OCI-LY1 (cell line): ENCODE results near the gene LGALS12.

ENCODE experiments used
- H2AFZ ChIP-seq: fragments of 200-600 bp; sonication (generic), shearing (Covaris generic); 2 replicates; pipeline ENCODE4 v1.6.0; 2014; ENCODE audit warnings: antibody characterized with exemption, mild to moderate bottlenecking, low read length
- H3F3A ChIP-seq: fragments of 200-600 bp; sonication (generic), shearing (Covaris generic); 2 replicates; pipeline ENCODE4 v1.6.0; 2014; ENCODE audit warnings: mild to moderate bottlenecking, antibody characterized with exemption, low read length, moderate library complexity; ENCODE audit not compliant: insufficient read depth
- H3K27ac ChIP-seq: fragments of 200-600 bp; sonication (generic); 2 replicates; pipeline ENCODE4 v1.5.1; 2014; ENCODE audit warnings: low read length, mixed run types, mild to moderate bottlenecking, low read depth; ENCODE audit not compliant: poor library complexity, severe bottlenecking
- H3K27me3 ChIP-seq: fragments of 200-600 bp; sonication (generic); 2 replicates; pipeline ENCODE4 v1.6.0; 2014; ENCODE audit warnings: antibody characterized with exemption, mild to moderate bottlenecking, low read length, moderate library complexity; ENCODE audit not compliant: insufficient read depth
- H3K36me3 ChIP-seq: fragments of 200-600 bp; sonication (generic); 2 replicates; pipeline ENCODE4 v1.6.1; 2014; ENCODE audit warnings: mild to moderate bottlenecking, antibody characterized with exemption, low read length, moderate library complexity, mixed read lengths; ENCODE audit not compliant: insufficient read depth
- H3K4me1 ChIP-seq: fragments of 200-600 bp; sonication (generic); 2 replicates; pipeline ENCODE4 v1.5.1; 2014; ENCODE audit warnings: mild to moderate bottlenecking, low read length, moderate library complexity; ENCODE audit not compliant: insufficient read depth, severe bottlenecking
- H3K4me2 ChIP-seq: fragments of 200-600 bp; sonication (generic), shearing (Covaris generic); 2 replicates; pipeline ENCODE4 v1.6.1; 2014; ENCODE audit warnings: low read length
- H3K4me3 ChIP-seq: fragments of 200-600 bp; sonication (generic); 2 replicates; pipeline ENCODE4 v1.5.1; 2014; ENCODE audit warnings: low read length, low read depth, mild to moderate bottlenecking, mixed read lengths; ENCODE audit not compliant: poor library complexity, severe bottlenecking
- H3K79me2 ChIP-seq: fragments of 200-600 bp; shearing (Covaris generic); 2 replicates; pipeline ENCODE4 v1.6.1; 2016; ENCODE audit warnings: mixed run types, low read length, mixed read lengths; ENCODE audit not compliant: insufficient read depth
- H3K9ac ChIP-seq: fragments of 200-600 bp; sonication (generic), shearing (Covaris generic); 2 replicates; pipeline ENCODE4 v1.6.1; 2014; ENCODE audit warnings: mild to moderate bottlenecking, low read length, mixed read lengths
- H3K9me2 ChIP-seq: fragments of 200-600 bp; sonication (generic), shearing (Covaris generic); 2 replicates; pipeline ENCODE4 v1.6.1; 2014; ENCODE audit warnings: low read depth, mild to moderate bottlenecking, low read length, mixed read lengths
- H3K9me3 ChIP-seq: fragments of 200-600 bp; shearing (Covaris generic); 2 replicates; pipeline ENCODE4 v1.6.1; 2014; ENCODE audit warnings: low read length, mixed read lengths
- H4K20me1 ChIP-seq: fragments of 200-600 bp; sonication (generic), shearing (Covaris generic); 2 replicates; pipeline ENCODE4 v1.6.0; 2016; ENCODE audit warnings: mild to moderate bottlenecking, low read length; ENCODE audit not compliant: insufficient read depth
- CTCF ChIP-seq: fragments of 200-600 bp; sonication (generic), shearing (Covaris generic); IDR thresholded peaks from 2 replicates; pipeline ENCODE4 v1.5.1; 2017; ENCODE audit warnings: mild to moderate bottlenecking, antibody characterized with exemption, low read length, moderate library complexity, mixed read lengths
- EZH2 ChIP-seq: fragments of 200-600 bp; sonication (generic), shearing (Covaris generic); IDR thresholded peaks from 2 replicates; pipeline ENCODE4 v1.8.0; 2017; ENCODE audit warnings: borderline replicate concordance, mixed run types, mild to moderate bottlenecking, antibody characterized with exemption, low read length, moderate library complexity, mixed read lengths

LGALS12 gene

GRCh38 chr11:63556404-63557013, 50.6 kb downstream of the LGALS12 start:
- Histone ChIP-seq H2AFZ (no peak overlapping the region), H3K4me1 (peaks cover 34% of the 10 kb centered on the region), H3K36me3 (no peaks in the 10 kb centered on the region), H3F3A (no peaks in the 10 kb centered on the region), H3K79me2 (no peaks in the 10 kb centered on the region), H3K9me2 (no peaks in the 10 kb centered on the region), H3K27me3 (no peaks in the 10 kb centered on the region), H3K4me3 (no peak overlapping the region), H4K20me1 (no peaks in the 10 kb centered on the region), H3K9ac (no peak overlapping the region), H3K4me2 (no peak overlapping the region), H3K9me3 (no peaks in the 10 kb centered on the region), H3K27ac (no peak overlapping the region)
- TF ChIP-seq EZH2 (no peak), CTCF (no peak)

GRCh38 chr11:63557570-63557969, 51.7 kb downstream of the LGALS12 start:
- TF ChIP-seq EZH2 (no peak), CTCF (no peak)
- Histone ChIP-seq H3K79me2 (no peaks in the 10 kb centered on the region), H3K4me2 (no peak overlapping the region), H4K20me1 (no peaks in the 10 kb centered on the region), H3K36me3 (no peaks in the 10 kb centered on the region), H3F3A (no peaks in the 10 kb centered on the region), H3K9me3 (no peaks in the 10 kb centered on the region), H3K4me3 (no peak overlapping the region), H3K27me3 (no peaks in the 10 kb centered on the region), H3K4me1 (peaks cover 34% of the 10 kb centered on the region), H3K27ac (no peak overlapping the region), H3K9ac (no peak overlapping the region), H3K9me2 (no peaks in the 10 kb centered on the region), H2AFZ (no peak overlapping the region)

- H3K36me3 ChIP-seq, result no peaks in the 10 kb centered on the region
- no peaks in the 10 kb centered on the region for H3F3A ChIP-seq
- no peaks in the 10 kb centered on the region for H4K20me1 ChIP-seq
- no peaks in the 10 kb centered on the region for H3K9me3 ChIP-seq
- peaks cover 32% of the 10 kb centered on the region for H3K4me1 ChIP-seq
- no peak overlapping the region for H3K9ac ChIP-seq
- H3K9me2 ChIP-seq, result no peaks in the 10 kb centered on the region
- no peak for TF ChIP-seq CTCF
- no peak for TF ChIP-seq EZH2
- no peak overlapping the region for H3K4me2 ChIP-seq
- no peaks in the 10 kb centered on the region for H3K27me3 ChIP-seq
- no peaks in the 10 kb centered on the region for H3K79me2 ChIP-seq
- no peak overlapping the region for H2AFZ ChIP-seq
- no peak overlapping the region for H3K27ac ChIP-seq
- H3K4me3 ChIP-seq, result no peak overlapping the region
Measured at GRCh38 chr11:63558459-63559157, 52.7 kb downstream of the LGALS12 start.
